ENCODE measurements around the gene TEX29.

Gene TEX29

GRCh38 chr13:111390522-111391270 is 70.3 kb downstream of the TEX29 start:
- DNase-seq (ENCODE audit: low read depth in 2 of 2), result no peak

- no peak for DNase-seq (ENCODE audit: low read depth in 2 of 2)
Observed at GRCh38 chr13:111392486-111392885, 72.0 kb downstream of the TEX29 start.

- DNase-seq (ENCODE audit: low read depth in 2 of 2), result no peak
Observed at GRCh38 chr13:111393221-111393790, 72.9 kb downstream of the TEX29 start.
